Inferior parietal cortex (tissue), 1 donor: ENCODE data around the gene GLG1.
"Not testable (repeated sequence)": the region's sequence is repeated elsewhere in the genome, so short reads cannot be mapped to it uniquely, and the experiment has no call there.

Experiments
- DNase-seq: peaks from one replicate; pipeline ENCODE4 v3.0.0-alpha.2; 2016; ENCODE audit errors: extremely low spot score

Gene GLG1

GRCh38 chr16:74537746-74538145, 69.2 kb downstream of the GLG1 start:
- DNase-seq = not testable (repeated sequence)

- DNase-seq = not testable (repeated sequence)
These were observed 72.3 kb downstream of the GLG1 start for GRCh38 chr16:74534650-74535049.

DNA sequence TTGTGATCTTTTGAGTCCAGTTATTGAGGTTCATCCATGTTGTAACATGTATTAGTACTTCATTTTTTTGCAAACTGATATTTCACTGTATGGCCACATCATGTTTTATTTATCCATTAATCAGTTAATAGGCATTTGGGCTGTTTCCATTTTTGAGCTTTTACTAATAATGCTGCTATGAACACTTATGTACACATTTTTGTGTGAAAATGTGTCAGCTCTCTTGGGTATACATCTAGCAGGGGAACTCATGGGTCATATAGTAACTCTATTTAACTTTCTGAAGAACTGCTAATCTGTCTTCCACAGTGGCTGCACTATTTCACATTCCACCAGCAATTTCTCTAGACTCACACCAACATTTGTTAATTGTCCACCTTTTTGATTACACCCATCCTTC, 82.0 kb downstream of the GLG1 start:
- DNase-seq = no peak

- DNase-seq = no peak
These were observed 82.8 kb downstream of the GLG1 start for GRCh38 chr16:74524117-74524516.

DNA sequence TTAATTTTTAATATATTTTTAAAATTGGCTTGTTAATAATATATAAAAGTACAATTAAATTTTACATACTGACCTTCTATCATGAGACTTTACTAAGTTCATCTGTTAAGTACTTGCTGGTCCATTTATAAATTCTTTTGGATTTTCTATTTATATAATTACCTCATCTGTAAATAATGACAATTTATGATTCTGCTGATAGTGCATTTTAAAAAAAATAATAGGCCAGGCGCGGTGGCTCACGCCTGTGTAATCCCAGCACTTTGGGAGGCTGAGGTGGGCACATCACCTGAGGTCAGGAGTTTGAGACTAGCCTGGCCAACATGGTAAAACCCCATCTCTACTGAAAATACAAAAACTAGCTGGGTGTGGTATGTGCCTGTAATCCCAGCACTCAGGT, 83.2 kb downstream of the GLG1 start:
- not testable (repeated sequence) for DNase-seq

DNA sequence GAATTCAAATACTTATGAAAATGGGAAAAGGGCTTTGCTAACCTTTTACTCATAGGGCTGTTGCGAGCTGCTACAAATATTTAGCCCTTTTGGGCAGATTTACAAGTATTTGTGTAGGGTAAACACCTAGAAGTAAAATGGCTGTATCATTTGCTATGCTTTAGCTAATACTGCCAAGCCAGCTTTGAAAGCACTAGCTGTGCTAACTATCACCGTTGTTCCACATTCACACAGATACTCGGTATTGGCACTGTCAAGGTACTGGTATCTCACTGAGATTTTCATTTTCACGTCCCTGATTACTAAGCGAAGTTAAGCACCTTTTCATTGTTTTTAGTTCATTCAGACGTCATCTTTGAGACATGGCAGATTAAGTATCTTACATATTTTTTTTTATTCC, 84.8 kb downstream of the GLG1 start:
- no peak for DNase-seq

- peak; percentile 47 for DNase-seq
These were observed 85.2 kb downstream of the GLG1 start for GRCh38 chr16:74521691-74522090.

GRCh38 chr16:74518934-74519333, 88.0 kb downstream of the GLG1 start:
- DNase-seq = not testable (repeated sequence)

GRCh38 chr16:74511961-74512360, 95.0 kb downstream of the GLG1 start:
- DNase-seq = no peak

DNA sequence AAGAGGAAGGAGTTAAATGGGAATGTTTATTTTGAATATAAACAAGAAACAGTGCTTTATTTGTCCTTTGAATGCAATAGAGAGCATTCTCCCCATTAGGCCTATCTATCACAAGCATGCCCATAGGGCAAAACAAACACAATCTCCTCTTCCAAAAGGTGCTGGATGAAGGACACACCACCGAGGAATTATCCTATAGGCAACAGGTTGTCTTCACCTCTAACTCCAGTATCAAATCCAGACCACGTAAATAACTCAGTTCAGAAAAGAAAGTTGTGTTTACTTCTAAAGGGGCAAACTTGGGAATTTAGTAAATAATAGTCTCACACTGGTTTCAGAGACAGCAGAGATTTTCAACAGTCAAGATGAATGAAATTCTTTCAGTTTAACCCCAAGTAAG, 101.9 kb downstream of the GLG1 start:
- DNase-seq = no peak

DNA sequence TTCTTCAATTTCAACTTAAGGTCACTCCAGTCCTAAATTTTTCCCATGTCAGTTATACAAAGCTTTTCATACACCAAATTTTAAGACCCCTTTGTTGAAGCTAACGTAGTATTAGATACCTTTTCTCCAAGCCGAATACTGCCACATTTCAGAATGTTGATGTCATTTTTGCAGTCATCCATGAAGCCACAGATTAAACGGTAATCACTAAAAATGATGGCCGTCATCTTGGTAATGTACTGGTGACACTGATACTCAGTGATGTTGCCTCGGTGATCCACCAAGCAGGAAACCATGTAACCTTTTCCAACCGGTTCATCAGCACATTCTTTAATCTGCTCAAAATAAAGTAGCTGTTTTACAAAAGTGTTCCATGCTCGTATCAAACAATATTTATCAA, 103.5 kb downstream of the GLG1 start:
- DNase-seq = no peak

DNA sequence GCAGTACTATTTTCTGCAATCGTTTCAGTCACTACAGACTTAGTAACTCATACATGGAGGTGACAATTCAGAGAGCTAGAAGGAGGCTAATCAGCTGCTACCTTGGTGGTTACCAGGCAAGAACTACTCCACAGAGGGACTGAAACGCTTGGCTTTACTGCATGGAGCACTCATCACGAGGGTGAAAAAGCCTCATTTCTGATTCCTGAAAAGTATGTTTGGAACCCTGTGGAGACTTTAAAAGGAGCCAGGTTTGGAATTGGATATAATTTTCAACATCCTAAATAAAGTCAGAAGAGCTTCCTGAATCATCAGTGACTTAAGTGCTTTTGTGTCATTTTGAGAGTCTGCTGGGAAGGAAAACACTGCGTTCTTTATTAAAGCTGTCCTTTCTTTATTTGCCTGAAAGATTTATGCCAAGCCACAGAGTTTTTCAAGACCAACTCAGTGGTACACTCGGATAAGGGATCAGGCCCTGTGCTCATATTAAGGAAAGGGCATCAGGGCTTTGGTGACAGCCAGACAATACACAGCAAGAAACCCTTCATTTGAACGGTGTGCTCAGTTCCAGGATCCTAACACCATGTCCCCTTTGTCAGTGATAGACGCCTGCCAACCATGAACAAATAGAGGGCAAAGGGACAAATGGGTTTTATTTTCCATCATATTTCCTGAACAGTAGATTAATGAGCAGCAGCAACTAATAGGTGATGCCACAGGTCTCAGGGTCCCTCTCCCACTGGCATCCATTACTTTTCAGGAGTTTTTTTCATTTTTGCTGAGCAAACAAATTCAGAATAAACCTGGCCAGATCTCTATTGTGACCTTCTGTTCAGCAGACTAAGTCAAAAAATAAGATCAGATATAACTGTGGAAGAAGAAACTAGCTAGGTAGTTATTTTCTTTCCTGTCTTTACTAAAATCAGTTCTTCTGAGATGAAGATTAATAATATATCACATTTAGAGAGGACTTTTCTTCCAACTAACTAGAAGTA, 105.1 kb downstream of the GLG1 start:
- DNase-seq = peak; percentile 70

DNA sequence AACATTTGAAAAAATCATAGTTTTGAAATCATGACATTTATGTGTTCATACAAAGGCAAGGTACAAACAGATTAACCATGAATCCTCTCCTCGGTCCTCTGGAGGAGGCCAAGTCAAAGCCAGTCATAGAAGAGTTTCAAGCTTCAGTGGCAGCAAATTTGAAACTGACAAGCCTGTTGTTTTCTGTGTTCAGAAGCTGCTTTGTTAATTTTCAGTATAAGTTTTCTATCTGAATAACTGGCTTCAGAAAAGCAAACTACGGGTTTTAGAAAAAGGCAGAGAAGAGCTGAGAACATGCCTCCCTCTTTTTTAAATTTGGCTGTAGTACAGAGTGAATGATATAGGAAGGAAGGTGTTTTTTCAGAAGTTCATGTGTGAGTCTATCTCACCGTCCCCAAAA, 106.0 kb downstream of the GLG1 start:
- peak; percentile 51 for DNase-seq

DNA sequence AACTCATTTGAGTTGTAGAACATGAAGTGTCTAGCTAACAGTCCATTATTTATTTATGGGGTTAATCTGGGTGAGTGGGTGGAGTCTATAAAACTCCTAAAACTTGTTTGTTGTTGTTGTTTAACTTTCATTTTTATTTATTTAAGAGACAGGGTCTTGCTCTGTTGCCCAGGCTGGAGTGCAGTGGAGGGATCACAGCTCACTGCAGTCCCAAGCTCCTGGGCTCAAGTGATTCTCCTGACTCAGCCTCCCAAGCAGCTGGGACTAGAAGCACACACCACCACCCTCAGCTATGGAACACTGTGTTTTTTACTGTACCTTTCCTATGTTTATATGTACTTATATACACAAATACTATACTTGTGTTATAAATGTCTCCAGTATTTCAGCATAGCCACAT, 107.8 kb downstream of the GLG1 start:
- DNase-seq = no peak

- DNase-seq = no peak
These were observed 109.2 kb downstream of the GLG1 start for GRCh38 chr16:74497761-74498160.

DNA sequence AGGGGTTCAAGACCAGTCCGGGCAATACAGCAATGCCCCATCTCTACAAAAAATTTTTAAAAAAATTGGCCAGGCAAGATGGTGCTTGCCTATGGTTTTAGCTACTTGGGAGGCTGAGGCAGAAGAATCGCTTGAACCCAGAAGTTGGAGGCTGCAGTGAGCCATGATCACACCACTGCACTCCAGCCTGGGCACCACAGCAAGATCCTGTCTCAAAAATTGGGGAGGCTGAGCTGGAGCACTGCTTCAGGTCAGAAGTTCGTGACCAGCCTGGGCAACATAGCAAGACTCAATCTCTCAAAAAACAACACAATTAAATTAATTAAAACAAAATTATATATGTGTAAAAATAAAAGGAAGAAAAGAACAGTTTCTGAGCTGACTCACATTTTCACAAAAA, 110.9 kb downstream of the GLG1 start:
- no peak for DNase-seq

- no peak for DNase-seq
These were observed 113.9 kb downstream of the GLG1 start for GRCh38 chr16:74492976-74493375.

DNA sequence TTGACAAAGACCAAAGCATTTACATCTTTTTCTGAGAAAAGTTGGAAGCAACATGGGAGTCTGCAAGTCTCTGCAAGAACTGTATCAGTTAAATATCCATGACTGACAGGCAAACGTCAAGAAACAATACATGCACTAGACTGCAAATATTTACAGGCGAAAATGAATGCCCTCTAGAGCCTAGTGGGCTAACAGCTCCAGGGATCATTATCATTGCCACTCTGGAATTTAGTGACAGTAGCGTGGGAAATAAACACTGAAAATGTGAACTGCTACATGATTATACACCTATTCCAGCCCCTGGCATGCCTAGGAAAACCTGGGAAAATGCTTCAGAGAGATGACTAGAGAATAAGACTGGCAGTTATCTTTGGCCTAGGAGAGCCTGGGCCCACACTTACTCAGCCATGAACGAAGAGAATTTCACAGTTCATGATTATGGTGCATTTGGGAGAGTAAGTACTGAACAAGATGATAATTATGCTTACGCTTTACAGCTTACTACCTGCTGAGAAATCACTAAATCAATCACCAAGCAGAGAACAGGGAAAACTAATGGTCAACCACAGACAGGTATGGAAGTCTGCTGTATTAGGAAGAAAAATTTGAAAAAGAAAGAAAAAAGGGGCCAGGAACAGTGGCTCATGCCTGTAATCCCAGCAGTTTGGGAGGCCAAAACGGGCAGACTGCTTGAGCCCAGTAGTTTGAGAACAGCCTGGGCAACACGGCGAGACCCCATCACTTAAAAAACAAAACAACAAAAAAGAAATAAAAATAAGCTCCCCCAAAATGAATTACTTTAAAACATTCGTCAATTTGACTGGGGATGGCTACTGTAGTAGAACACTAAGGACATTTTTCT, 119.0 kb downstream of the GLG1 start:
- no peak for DNase-seq

DNA sequence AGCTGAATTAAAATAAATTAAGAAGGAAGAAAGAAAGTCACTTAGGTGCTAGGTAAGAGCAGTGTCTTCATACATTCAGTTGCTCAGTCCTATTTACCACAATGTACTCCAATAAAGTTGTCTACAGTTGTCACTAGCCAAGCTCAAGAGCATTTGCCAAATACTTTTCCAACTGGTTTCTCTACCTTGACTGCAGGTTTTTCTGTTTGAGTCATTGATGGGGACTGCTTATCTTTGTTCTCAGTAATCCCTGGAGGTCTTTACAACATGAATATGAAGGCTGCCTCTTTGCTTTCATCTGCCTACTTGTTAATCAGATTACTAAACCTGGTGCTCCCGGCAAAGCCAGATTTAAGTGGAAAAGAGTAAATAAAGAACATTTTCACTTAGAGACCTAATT, 121.0 kb downstream of the GLG1 start:
- no peak for DNase-seq

DNA sequence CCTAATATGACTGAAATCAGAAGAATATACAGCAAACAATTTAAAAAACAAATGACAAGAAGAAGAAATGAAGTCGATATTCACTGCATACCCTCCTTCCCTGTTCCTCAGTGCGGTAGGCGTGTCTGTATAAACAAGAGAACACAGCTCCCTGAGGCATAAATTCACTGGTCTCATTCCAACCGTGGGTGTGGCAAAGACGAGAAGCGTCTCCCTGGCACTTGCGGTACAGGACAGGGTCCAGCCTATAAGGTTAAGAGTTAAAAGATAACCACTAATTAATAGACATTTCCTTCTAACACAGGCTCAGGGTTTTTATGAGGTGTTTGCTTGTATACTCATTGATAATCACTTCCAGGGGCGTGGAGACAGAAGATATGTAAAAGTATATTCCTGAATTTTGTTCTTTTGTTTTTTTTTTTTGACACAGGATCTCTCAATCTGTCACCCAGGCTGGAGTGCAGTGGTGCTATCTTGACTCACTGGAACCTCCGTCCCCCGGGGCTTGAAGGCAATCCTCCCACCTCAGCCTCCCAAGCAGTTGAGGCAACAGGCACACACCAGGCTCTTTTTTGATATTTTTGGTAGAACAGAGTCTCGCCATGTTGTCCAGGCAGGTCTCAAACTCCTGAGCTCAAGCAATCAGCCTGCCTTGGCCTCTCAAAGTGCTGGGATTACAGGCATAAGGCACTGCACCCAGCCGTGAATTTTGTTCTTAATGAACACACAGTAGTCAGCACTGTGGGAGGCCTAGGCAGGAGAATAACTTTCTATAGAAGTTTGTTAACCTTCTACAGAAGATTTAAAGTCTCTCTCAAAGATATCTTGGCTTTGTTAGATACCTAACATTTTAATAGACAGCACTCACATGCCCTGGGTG, 126.5 kb downstream of the GLG1 start:
- no peak for DNase-seq

- DNase-seq = no peak
These were observed 129.7 kb downstream of the GLG1 start for GRCh38 chr16:74477226-74477625.

DNA sequence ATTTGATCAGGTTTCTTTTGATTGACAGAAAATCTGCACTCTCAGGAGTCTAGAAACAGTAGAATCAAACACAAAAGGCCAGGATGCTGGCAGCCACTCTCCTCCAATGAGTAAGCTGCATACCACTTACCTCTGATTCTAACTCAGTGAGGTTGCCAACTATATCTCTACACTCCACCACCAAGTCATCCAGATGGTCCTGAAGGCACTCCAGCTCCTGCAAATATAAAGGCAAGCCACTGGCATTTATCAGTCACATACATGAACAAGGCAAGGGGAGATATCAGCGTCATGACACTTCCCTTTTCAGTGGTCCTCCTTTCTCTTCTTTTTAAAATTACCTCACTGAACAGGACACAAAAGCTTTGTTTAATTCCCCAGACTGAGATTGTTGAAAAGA, 132.5 kb downstream of the GLG1 start:
- DNase-seq = no peak
